H1 (cell line): Measurements from ENCODE around the gene STIMATE. TPM values are rescaled to one million over a fixed set of nuclear protein-coding genes. Genes with fewer than 3 reads are reported as not detected.

Experiments
- HDAC2 ChIP-seq, 2 experiments: fragments of 300-600 bp in 1 of 2; sonication (generic) in 1 of 2; IDR thresholded peaks; 2 replicates each; pipeline ENCODE4 v1.6.1; 2011 to 2012; ENCODE audit warnings: low read depth in 2 of 2, low read length in 2 of 2, mild to moderate bottlenecking in 2 of 2, moderate library complexity in 2 of 2, borderline replicate concordance in 1 of 2, inconsistent platforms in 1 of 2
- polyA plus RNA-seq, 7 experiments: library from polyadenylated mRNA; depleted of rRNA in 3 of 7; stranded (reverse) in 5 of 7; unstranded in 2 of 7; fragments of >200 nt in 5 of 7; fragments of 200-250 nt in 2 of 7; gene quantifications; 1 replicate in 5 of 7; 2 replicates in 1 of 7; 4 replicates in 1 of 7; pipeline versions ENCODE4 v1.2.1 to v1.2.3, GENCODE V29; 2011 to 2013; ENCODE audit warnings: missing spikeins in 2 of 7, mixed read lengths in 2 of 7
- total RNA-seq: library from RNA; stranded (reverse); fragmentation: NEBNext Ultra II Directional; extraction: Animal tissue kit (Norgen Biotek cat#: 25700); gene quantifications from 2 replicates; pipeline ENCODE4 v1.2.1, GENCODE V29; 2021

The STIMATE gene
- total and polyA plus RNA-seq, 2 of the 8 experiments (the other 6 are each of a cell fraction or from before 2014, with no cell fraction given): 17.5 to 22.1 TPM

- no peak for TF ChIP-seq HDAC2 (IDR thresholded peaks at IDR 0.05; ENCODE audit: borderline replicate concordance in 1 of 2, low read depth in 2 of 2, low read length in 2 of 2)
Observed at GRCh38 chr3:52889901-52890300, 7.4 kb downstream of the STIMATE start (continued).
